ENCODE results near the gene TSPAN11.
"Not testable (repeated sequence)": the region's sequence is repeated elsewhere in the genome, so short reads cannot be mapped to it uniquely, and the experiment has no call there.

Gene TSPAN11

DNA sequence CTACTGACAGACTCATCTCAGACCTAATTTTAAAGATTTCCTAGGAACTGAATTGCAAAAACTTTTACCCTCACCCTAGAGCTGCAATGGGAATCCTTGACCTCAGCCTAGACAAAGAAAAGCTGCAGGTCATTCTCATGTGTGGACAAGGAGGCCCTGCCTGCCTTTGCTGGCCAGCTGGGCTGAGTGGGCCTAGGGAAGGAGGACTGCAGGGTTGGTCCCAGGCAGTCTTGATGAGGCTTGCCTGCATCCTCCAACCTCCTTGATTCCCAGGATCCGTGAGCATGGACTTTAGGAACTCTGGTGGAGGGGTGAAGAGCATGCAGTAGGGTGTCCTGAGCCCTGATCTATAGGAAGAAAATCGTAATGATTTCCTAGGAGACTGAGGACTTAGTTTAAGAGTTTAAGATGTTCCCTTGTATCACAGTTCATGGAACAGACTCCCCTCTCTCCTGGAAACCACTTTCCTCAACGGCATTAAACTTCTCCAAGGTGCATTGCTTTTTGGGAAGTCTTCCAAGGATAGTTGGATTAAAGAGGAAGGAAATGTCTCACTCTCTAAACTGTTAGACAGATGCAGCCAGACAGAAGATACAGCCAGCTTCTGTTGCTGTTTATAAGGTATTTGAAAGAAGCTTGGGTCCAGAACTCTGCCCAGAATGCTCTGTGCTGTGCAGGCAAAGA, 91.7 kb downstream of the TSPAN11 start:
- Histone ChIP-seq H3K9me3 (ENCODE audit: insufficient read depth, low read depth, low read length) (no peaks in the 10 kb centered on the region; the same call in 1 of the 2 replicates), H3K4me1 (ENCODE audit: insufficient read depth, low read length) (no peaks in the 10 kb centered on the region), H3K9ac (ENCODE audit: low read depth, low read length) (no peak overlapping the region), H3K27ac (ENCODE audit: low read length) (no peak overlapping the region), H3K27me3 (ENCODE audit: insufficient read depth, low read length) (no peaks in the 10 kb centered on the region), H3K4me3 (ENCODE audit: low read length) (no peak overlapping the region), H3K36me3 (ENCODE audit: insufficient read depth, low read depth, low read length) (no peaks in the 10 kb centered on the region)

DNA sequence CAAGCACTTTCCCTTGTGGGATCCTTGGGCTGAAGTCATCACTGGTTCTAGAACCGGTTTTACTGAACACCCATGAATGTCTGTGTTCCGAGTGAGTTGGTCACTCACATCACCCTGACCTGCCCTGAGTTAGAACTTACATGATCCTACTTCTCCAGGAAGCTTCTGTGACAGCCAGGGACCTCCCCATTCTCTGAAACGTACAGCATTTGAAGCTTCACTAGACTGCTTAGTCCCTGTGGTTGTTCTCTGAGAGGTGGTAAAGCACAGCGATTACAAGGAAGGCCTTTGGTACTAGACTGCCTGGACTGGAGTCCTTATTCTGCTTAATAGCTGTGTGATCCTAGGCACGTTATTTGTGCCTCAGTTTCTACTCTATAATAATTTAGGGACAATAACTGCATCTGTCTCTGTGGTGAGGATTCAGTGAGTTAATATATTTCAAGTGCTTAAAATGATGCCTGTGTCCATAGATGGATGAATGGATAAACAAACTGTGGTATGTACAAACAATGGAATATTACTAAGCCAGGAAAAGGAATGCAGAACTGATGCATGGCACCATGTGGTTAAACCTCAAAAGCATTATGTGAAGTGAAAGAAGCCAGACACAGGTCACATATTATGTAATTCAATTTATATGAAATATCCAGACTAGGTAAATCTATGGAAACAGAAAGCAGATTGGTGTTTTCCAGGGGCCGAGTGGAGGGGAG, 92.4 kb downstream of the TSPAN11 start:
- Histone ChIP-seq H3K27ac (ENCODE audit: low read length) (no peak overlapping the region), H3K9me3 (ENCODE audit: insufficient read depth, low read depth, low read length) (no peaks in the 10 kb centered on the region; the same call in 1 of the 2 replicates), H3K9ac (ENCODE audit: low read depth, low read length) (no peak overlapping the region), H3K36me3 (ENCODE audit: insufficient read depth, low read depth, low read length) (no peaks in the 10 kb centered on the region), H3K4me3 (ENCODE audit: low read length) (no peak overlapping the region), H3K27me3 (ENCODE audit: insufficient read depth, low read length) (no peaks in the 10 kb centered on the region), H3K4me1 (ENCODE audit: insufficient read depth, low read length) (no peaks in the 10 kb centered on the region)

DNA sequence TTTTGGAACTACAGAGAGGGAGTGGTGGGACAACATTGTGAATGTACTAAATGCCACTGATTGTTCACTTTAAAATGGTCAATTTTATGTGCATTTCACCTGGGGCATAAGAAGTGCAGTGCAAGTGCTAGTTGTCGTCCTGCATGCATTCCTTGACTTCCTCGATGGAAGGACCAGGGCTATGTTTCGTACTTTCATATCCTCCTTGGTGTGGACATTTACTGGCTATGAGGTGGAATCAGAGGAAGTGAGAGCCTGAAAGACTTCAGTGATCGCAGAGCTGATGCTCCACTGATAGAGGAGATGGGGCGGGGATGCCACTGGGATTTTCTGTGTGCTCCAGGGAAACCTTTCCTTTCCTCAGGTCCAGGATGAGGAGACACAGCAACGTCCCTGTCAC, 93.0 kb downstream of the TSPAN11 start:
- H3K27me3 ChIP-seq (ENCODE audit: insufficient read depth, low read length) = no peaks in the 10 kb centered on the region
- H3K4me3 ChIP-seq (ENCODE audit: low read length) = no peak overlapping the region
- no peak overlapping the region for H3K9ac ChIP-seq (ENCODE audit: low read depth, low read length)
- H3K27ac ChIP-seq (ENCODE audit: low read length) = no peak overlapping the region
- H3K36me3 ChIP-seq (ENCODE audit: insufficient read depth, low read depth, low read length) = no peaks in the 10 kb centered on the region
- no peaks in the 10 kb centered on the region for H3K4me1 ChIP-seq (ENCODE audit: insufficient read depth, low read length)
- H3K9me3 ChIP-seq (ENCODE audit: insufficient read depth, low read depth, low read length) = no peaks in the 10 kb centered on the region; the same call in 1 of the 2 replicates

DNA sequence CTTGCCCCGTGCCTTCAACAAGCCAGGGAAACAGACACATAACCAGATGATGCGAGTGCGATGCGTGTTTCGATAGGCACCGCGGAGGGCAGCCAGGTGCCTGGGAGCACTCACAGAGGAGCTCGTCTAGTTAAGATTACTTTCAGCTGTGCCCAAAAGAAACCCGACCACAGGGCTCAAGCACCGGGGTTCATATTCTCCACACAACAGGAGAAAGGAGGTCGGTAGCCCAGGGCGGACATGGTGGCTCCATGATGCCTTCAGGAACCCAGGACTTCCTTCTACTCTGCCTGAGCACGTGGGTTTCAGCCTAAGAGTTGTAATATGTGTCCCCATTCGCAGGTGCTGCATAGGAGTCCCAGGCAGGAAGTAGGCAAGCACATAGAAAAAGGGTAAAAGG, 93.4 kb downstream of the TSPAN11 start:
- Histone ChIP-seq H3K9ac (ENCODE audit: low read depth, low read length) (no peak overlapping the region), H3K4me1 (ENCODE audit: insufficient read depth, low read length) (no peaks in the 10 kb centered on the region), H3K9me3 (ENCODE audit: insufficient read depth, low read depth, low read length) (no peaks in the 10 kb centered on the region; the same call in 1 of the 2 replicates), H3K27ac (ENCODE audit: low read length) (no peak overlapping the region), H3K4me3 (ENCODE audit: low read length) (no peak overlapping the region), H3K36me3 (ENCODE audit: insufficient read depth, low read depth, low read length) (no peaks in the 10 kb centered on the region), H3K27me3 (ENCODE audit: insufficient read depth, low read length) (no peaks in the 10 kb centered on the region)

DNA sequence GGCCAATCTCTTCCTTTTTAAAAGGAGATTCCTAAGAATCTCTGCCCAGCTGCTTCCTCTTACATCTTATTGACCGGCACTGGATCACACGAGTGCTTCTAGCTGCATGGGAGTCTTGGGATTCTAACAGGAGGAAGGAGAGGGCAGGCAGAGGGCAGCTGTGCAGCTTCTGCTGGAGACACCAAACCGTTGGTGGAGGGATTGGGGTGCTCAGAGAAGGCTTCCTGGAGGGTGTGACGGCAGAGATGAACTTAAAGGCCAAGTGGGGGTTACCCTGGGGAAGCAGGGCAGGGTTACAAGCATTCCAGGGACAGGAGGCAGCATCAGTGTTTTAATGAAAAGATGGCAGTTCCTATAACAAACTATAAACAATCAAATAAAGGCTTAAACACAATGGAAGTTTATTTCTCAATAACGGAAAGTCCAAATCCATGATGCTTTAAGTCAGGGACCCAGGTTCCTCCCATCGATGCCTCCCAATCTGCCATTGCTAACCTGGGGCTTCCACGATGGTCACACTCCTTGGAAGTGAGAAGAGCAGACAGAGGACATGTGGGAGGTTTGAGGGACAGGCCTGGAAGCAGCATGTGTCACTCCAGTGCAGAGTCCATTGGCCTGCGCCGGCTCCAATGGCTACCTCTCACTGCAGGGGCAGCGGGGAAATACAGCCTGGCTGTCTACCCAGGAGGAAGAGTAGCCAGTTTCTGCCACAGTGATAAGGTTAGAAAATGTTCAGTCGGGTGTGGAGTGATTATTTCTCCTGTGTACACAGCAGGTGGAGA, 94.0 kb downstream of the TSPAN11 start:
- Histone ChIP-seq H3K9ac (ENCODE audit: low read depth, low read length) (no peak overlapping the region), H3K36me3 (ENCODE audit: insufficient read depth, low read depth, low read length) (no peaks in the 10 kb centered on the region), H3K4me1 (ENCODE audit: insufficient read depth, low read length) (no peaks in the 10 kb centered on the region), H3K27me3 (ENCODE audit: insufficient read depth, low read length) (no peaks in the 10 kb centered on the region), H3K9me3 (ENCODE audit: insufficient read depth, low read depth, low read length) (no peaks in the 10 kb centered on the region; the same call in 1 of the 2 replicates), H3K4me3 (ENCODE audit: low read length) (no peak overlapping the region), H3K27ac (ENCODE audit: low read length) (no peak overlapping the region)

DNA sequence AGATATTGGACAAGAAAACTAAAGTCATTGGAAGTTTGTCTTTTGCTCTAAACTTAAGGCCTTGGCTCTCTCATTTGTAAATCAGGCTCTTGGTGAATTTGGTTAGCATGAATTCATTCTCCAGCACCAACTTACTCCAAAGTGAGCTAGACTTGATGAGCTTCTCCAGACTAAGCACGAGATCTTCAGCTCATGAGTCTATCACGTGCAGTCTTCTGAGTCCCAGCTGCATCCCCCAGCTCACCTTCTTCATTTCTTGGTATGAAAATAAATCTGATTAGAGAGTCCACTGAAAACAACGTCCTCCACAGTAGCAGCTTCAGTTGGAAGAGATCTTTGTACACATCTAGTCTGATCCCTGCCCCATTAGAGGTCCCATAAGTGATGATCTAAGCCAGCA, 94.6 kb downstream of the TSPAN11 start:
- H3K27me3 ChIP-seq (ENCODE audit: insufficient read depth, low read length) = no peaks in the 10 kb centered on the region
- no peaks in the 10 kb centered on the region; the same call in 1 of the 2 replicates for H3K9me3 ChIP-seq (ENCODE audit: insufficient read depth, low read depth, low read length)
- no peak overlapping the region for H3K9ac ChIP-seq (ENCODE audit: low read depth, low read length)
- no peak overlapping the region for H3K4me3 ChIP-seq (ENCODE audit: low read length)
- H3K4me1 ChIP-seq (ENCODE audit: insufficient read depth, low read length) = no peaks in the 10 kb centered on the region
- no peaks in the 10 kb centered on the region for H3K36me3 ChIP-seq (ENCODE audit: insufficient read depth, low read depth, low read length)
- H3K27ac ChIP-seq (ENCODE audit: low read length) = no peak overlapping the region

DNA sequence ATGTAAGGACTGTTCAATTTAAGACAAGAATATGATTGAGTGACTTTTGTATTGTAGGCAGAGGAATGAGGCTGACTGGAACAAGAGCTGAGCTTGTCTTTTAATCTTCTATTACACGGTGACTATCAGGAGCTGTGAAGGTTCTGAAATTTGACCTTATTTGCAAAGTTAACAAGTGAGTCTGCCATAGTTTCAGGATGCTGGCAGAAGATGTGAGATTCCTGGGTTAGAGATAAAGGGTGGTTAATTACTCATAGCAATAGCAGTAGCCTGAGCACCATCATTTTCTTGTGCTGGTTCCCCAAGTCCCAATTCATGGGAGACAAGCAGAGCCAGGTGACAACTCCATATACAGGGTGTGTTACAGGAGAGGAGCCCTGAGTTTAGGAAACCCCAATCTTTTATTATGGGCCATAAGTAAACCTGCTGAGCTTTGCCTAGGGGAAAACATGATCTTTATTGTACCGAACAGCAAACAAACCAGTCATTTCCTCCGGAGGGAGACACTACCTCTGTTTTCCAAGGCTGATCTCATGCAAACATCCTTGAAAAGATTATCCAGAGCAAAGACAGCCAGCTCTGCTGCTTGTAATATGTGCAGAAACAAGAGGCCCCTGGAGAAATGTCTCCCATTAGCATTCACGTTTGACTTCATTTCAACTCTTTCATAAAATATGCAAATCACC, 95.4 kb downstream of the TSPAN11 start:
- Histone ChIP-seq H3K4me1 (ENCODE audit: insufficient read depth, low read length) (no peaks in the 10 kb centered on the region), H3K9ac (ENCODE audit: low read depth, low read length) (no peak overlapping the region), H3K4me3 (ENCODE audit: low read length) (no peak overlapping the region), H3K36me3 (ENCODE audit: insufficient read depth, low read depth, low read length) (no peaks in the 10 kb centered on the region), H3K9me3 (ENCODE audit: insufficient read depth, low read depth, low read length) (no peaks in the 10 kb centered on the region; the same call in 1 of the 2 replicates), H3K27ac (ENCODE audit: low read length) (no peak overlapping the region), H3K27me3 (ENCODE audit: insufficient read depth, low read length) (no peaks in the 10 kb centered on the region)

DNA sequence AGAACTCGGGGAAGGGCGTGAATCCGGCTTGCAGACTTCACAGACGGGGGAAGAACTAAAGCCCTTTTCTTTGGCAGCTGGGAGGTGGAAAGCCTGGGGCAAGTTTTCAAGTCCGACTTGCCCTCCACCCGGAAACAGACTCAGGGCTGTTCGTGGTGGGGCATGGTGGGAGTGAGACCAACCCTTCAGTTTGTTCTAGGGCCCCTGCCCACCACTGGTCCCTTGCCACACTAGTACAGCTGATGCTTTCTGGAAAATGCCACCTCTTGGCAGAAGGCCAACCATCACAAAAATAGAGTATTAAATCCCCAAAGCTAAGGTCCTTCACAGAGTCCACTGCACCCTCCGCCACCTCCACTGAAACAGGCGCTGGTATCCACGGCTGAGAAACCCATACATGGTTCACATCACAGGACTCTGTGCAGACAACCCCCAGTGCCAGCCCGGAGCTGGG, 96.8 kb downstream of the TSPAN11 start:
- Histone ChIP-seq H3K4me1 (ENCODE audit: insufficient read depth, low read length) (no peaks in the 10 kb centered on the region), H3K36me3 (ENCODE audit: insufficient read depth, low read depth, low read length) (no peaks in the 10 kb centered on the region), H3K9ac (ENCODE audit: low read depth, low read length) (no peak overlapping the region), H3K27ac (ENCODE audit: low read length) (no peak overlapping the region), H3K27me3 (ENCODE audit: insufficient read depth, low read length) (no peaks in the 10 kb centered on the region), H3K9me3 (ENCODE audit: insufficient read depth, low read depth, low read length) (no peaks in the 10 kb centered on the region; the same call in 1 of the 2 replicates), H3K4me3 (ENCODE audit: low read length) (no peak overlapping the region)

DNA sequence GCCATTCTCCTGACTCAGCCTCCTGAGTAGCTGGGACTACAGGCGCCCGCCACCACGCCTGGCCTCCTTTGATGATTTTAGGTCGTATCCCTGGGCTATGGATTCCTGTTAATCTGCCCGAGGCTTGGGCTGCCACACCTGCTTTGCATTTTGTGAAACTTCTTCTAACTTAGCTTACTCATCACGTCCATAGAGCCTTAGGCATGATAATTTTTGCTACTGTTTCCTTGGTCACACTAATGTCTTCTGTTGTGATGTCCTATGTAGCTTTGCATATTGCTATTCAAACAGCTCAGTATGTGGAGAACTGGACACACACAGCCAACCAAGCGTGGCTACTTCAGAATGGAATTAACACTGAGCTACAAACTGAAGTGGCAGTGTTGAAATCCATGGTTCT, 99.7 kb downstream of the TSPAN11 start:
- no peaks in the 10 kb centered on the region for H3K27me3 ChIP-seq (ENCODE audit: insufficient read depth, low read length)
- no peaks in the 10 kb centered on the region for H3K9me3 ChIP-seq (ENCODE audit: insufficient read depth, low read depth, low read length)
- no peaks in the 10 kb centered on the region for H3K36me3 ChIP-seq (ENCODE audit: insufficient read depth, low read depth, low read length)
- no peak overlapping the region for H3K4me3 ChIP-seq (ENCODE audit: low read length)
- H3K27ac ChIP-seq (ENCODE audit: low read length) = no peak overlapping the region
- no peaks in the 10 kb centered on the region for H3K4me1 ChIP-seq (ENCODE audit: insufficient read depth, low read length)
- no peak overlapping the region for H3K9ac ChIP-seq (ENCODE audit: low read depth, low read length)

DNA sequence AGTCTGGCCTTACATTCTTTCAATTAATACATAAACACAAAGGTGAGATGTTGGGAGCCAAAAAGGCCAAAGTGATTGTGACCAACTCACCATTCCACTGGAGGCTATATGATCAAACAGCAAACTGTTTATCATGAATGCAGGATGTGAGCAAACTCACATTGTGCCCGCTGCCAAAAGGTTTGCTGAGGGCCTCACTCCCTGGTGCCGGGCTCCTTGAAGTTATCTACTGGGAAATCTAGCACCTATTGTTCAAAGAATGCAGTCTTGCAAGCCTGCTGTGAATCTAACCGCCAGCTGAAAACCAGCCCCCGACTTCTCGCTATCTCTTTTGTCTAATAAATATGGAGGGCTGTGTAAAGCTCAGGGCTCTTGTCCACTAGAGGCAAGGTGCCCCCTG, 100.5 kb downstream of the TSPAN11 start:
- H3K4me1 ChIP-seq (ENCODE audit: insufficient read depth, low read length); H3K9me3 ChIP-seq (ENCODE audit: insufficient read depth, low read depth, low read length); H3K27ac ChIP-seq (ENCODE audit: low read length); H3K9ac ChIP-seq (ENCODE audit: low read depth, low read length); H3K4me3 ChIP-seq (ENCODE audit: low read length); H3K27me3 ChIP-seq (ENCODE audit: insufficient read depth, low read length); H3K36me3 ChIP-seq (ENCODE audit: insufficient read depth, low read depth, low read length): not testable (repeated sequence)

DNA sequence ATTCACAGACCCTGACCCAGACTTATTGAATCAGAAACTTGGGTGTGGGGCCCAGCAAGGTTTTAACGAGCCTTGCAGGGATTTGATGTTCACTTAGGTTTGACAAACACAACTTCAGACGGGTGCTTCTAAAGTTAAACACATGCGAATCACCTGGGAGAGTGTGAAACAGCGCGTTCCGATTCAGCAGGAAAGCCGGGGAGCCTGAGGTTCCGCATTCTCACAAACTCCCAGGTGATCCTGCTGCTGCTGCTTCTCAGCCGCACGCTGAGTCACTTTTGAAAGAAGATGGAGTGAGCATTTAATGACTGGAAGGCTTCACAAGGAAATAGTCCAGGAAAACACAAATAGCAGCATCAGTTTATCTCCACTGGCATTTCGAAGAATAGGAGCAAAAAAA, 102.9 kb downstream of the TSPAN11 start:
- Histone ChIP-seq H3K4me3 (ENCODE audit: low read length) (no peak overlapping the region), H3K27ac (ENCODE audit: low read length) (no peak overlapping the region), H3K9ac (ENCODE audit: low read depth, low read length) (no peak overlapping the region), H3K36me3 (ENCODE audit: insufficient read depth, low read depth, low read length) (no peaks in the 10 kb centered on the region), H3K27me3 (ENCODE audit: insufficient read depth, low read length) (no peaks in the 10 kb centered on the region), H3K4me1 (ENCODE audit: insufficient read depth, low read length) (no peaks in the 10 kb centered on the region), H3K9me3 (ENCODE audit: insufficient read depth, low read depth, low read length) (no peaks in the 10 kb centered on the region)
